OCI-LY3 (cell line): ENCODE measurements around the gene POLL.
"Not testable (repeated sequence)": the region's sequence is repeated elsewhere in the genome, so short reads cannot be mapped to it uniquely, and the experiment has no call there.

Experiments
- H2AFZ ChIP-seq: fragments of 200-600, 300-600 bp; shearing (Covaris generic); 2 replicates; pipeline ENCODE4 v1.6.0; 2014; ENCODE audit warnings: antibody characterized with exemption, low read depth, low read length
- H3K27ac ChIP-seq: fragments of 200-600, 300-600 bp; sonication (generic); 2 replicates; pipeline ENCODE4 v1.5.1; 2014; ENCODE audit warnings: mild to moderate bottlenecking, low read length, moderate library complexity, mixed read lengths
- H3K27me3 ChIP-seq: fragments of 200-600, 300-600 bp; sonication (generic); 2 replicates; pipeline ENCODE4 v1.6.1; 2014; ENCODE audit warnings: low read depth, low read length, mixed read lengths
- H3K36me3 ChIP-seq: fragments of 200-600, 300-600 bp; sonication (generic); replicated peaks from 2 replicates; pipeline ENCODE3; 2014; ENCODE audit warnings: low read depth, low read length, mixed read lengths
- H3K4me1 ChIP-seq: fragments of 300-600, 200-600 bp; sonication (generic); 2 replicates; pipeline ENCODE4 v1.6.1; 2014; ENCODE audit warnings: low read length, mixed read lengths
- H3K4me2 ChIP-seq: fragments of 200-600, 300-600 bp; sonication (generic); 2 replicates; pipeline ENCODE4 v1.6.1; 2014; ENCODE audit warnings: low read length, mixed read lengths
- H3K4me3 ChIP-seq: fragments of 300-600, 200-600 bp; sonication (generic); 2 replicates; pipeline ENCODE4 v1.5.1; 2014; ENCODE audit warnings: antibody characterized with exemption, mild to moderate bottlenecking, low read length, moderate library complexity
- H3K79me2 ChIP-seq: fragments of 300-600, 200-600 bp; shearing (Covaris generic); 2 replicates; pipeline ENCODE4 v1.6.1; 2014; ENCODE audit warnings: mild to moderate bottlenecking, low read length, mixed read lengths
- H3K9ac ChIP-seq: fragments of 300-600, 200-600 bp; shearing (Covaris generic); 2 replicates; pipeline ENCODE4 v1.6.0; 2014; ENCODE audit warnings: mild to moderate bottlenecking, low read length, moderate library complexity
- H3K9me3 ChIP-seq: fragments of 200-600, 300-600 bp; shearing (Covaris generic); 2 replicates; pipeline ENCODE4 v1.6.1; 2014; ENCODE audit warnings: low read length, mixed read lengths; ENCODE audit not compliant: insufficient read depth
- H4K20me1 ChIP-seq: fragments of 200-600, 300-600 bp; sonication (generic); 2 replicates; pipeline ENCODE4 v1.6.1; 2016; ENCODE audit warnings: low read length, mixed read lengths; ENCODE audit not compliant: insufficient read depth
- EZH2phosphoT487 ChIP-seq: fragments of 200-600 bp; shearing (Covaris generic); IDR thresholded peaks from 2 replicates; pipeline ENCODE4 v1.6.1; 2018; ENCODE audit warnings: antibody characterized with exemption, mixed run types, low read depth
- TF ChIP-seq, protein P1 (sequence below): fragments of 200-600, 300-600 bp; sonication (generic); IDR thresholded peaks from 2 replicates; pipeline ENCODE4 v1.5.1; 2014; ENCODE audit warnings: antibody characterized with exemption, low read length, low read depth

The POLL gene

DNA sequence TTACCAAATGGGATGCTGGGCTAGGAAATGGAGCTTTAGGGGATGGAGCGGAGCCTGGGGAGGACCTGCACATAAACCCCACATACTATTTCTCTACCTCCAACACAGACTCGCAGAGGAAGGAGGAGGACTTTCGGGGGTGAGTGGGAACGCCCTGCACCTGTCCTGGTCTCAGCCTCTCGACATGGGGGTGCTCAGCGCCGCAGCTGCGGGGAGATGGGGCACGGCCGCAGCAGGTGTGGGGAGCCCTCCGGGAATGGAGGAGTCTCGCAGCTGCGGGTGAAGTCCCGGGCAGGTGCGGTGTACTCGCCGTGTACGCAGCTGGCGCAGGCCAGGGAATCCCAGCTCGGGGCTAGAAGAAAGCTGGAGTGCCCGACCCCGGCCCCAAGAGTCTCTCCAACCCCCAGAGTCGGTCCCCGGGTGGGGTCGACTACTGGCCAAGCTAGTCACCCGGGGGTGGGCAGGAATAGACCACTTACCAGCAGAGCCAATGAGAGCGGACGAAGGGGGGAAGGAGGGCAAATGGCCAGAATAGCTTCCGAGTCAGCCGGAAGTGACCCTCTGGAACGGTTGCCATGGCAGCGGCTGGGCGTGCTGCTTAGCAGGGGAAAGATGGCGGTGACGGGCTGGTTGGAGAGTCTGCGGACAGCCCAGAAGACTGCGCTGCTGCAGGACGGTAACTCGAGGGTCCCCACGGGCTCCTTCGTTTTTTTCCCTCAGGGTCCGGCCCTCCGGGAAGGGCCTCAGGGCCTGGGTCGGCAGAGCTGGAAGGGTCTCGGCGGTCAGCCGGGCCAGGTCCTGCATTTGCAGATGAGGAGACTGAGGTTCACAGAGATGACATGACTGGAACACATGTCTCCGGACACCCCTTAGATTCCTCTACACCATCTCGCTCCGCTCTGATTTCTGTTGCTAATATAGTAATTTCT is at the start of gene POLL, which contains the start of gene DPCD:
TSS of gene POLL (minus strand) at position 533 of the 929 bp plus-strand sequence. CDS start 897 bp downstream, outside the sequence.
TSS of gene DPCD (plus strand) at position 597 of the 929 bp plus-strand sequence. CDS start at position 613, 16 bp downstream.
- Histone ChIP-seq H3K4me3 (peak within 1 kb of the TSS; percentile 98), H3K4me1 (peaks cover 11% of the 10 kb centered on the region), H2AFZ (peak within 1 kb of the TSS; percentile 71; the same call in 1 of the 2 replicates), H3K27ac (peak within 1 kb of the TSS; percentile 32), H3K4me2 (peak within 1 kb of the TSS; percentile 91), H3K79me2 (peaks cover 9% of the 10 kb centered on the region), H4K20me1 (no peaks in the 10 kb centered on the region), H3K27me3 (no peaks in the 10 kb centered on the region), H3K36me3 (no peaks in the 10 kb centered on the region), H3K9ac (peak within 1 kb of the TSS; percentile 75), H3K9me3 (no peaks in the 10 kb centered on the region)
- TF ChIP-seq, protein P1, sequence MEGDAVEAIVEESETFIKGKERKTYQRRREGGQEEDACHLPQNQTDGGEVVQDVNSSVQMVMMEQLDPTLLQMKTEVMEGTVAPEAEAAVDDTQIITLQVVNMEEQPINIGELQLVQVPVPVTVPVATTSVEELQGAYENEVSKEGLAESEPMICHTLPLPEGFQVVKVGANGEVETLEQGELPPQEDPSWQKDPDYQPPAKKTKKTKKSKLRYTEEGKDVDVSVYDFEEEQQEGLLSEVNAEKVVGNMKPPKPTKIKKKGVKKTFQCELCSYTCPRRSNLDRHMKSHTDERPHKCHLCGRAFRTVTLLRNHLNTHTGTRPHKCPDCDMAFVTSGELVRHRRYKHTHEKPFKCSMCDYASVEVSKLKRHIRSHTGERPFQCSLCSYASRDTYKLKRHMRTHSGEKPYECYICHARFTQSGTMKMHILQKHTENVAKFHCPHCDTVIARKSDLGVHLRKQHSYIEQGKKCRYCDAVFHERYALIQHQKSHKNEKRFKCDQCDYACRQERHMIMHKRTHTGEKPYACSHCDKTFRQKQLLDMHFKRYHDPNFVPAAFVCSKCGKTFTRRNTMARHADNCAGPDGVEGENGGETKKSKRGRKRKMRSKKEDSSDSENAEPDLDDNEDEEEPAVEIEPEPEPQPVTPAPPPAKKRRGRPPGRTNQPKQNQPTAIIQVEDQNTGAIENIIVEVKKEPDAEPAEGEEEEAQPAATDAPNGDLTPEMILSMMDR: no peak
- no peak for TF ChIP-seq EZH2phosphoT487

DNA sequence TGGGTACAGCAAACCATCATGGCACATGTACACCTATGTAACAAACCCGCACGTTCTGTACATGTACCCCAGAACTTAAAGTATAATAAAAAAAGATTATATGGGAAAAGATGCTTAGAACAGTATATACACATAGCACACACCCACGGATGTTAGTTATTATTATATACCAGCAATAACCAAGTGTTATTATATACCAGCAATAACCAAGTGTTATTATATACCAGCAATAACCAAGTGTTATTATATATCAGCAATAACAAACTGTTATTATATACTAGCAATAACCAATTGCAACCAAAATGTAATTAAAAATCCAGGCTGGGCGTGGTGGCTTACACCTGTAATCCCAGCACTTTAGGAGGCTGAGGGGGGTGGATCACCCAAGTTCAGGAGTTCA is 45.5 kb upstream of the POLL start:
- not testable (repeated sequence) for H3K9me3 ChIP-seq, H3K27me3 ChIP-seq, H3K79me2 ChIP-seq, H3K4me3 ChIP-seq, H3K27ac ChIP-seq, H3K36me3 ChIP-seq, H4K20me1 ChIP-seq, H2AFZ ChIP-seq, H3K9ac ChIP-seq, H3K4me1 ChIP-seq, H3K4me2 ChIP-seq

DNA sequence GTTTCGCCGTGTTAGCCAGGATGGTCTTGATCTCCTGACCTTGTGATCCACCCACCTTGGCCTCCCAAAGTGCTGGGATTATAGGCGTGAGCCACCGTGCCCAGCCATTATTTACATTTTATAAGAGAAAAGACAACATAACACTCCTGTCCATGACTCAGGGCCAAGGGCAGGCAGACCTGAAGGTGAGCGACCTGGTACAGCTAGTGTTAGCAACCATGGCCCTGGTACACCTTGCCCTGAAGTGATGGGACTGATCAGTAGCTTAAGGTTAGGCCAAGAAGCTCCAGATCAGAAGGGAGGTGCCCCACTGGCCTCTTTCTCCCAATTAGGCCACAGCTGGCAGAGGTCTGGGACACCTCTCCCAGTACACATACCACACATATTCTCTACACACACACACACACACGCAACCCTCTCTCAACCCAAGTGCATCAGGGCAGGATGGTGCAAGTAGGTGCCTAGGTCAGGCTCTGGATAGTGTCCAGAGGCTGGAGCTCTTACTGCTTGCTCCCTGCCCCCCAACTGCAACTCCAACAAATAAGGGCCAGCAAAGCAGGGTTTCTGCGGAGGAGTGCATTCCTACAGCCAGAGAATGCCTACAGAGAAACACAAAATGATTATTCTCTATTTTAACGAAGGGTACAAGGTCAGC is 43.9 kb upstream of the POLL start:
- Histone ChIP-seq H3K27ac (no peak overlapping the region), H3K4me2 (no peak overlapping the region), H3K9me3 (no peaks in the 10 kb centered on the region), H3K79me2 (no peaks in the 10 kb centered on the region), H3K4me3 (no peak overlapping the region), H3K4me1 (no peaks in the 10 kb centered on the region), H4K20me1 (no peaks in the 10 kb centered on the region; the same call in 1 of the 2 replicates), H3K36me3 (no peaks in the 10 kb centered on the region), H3K9ac (no peak overlapping the region), H2AFZ (no peak overlapping the region), H3K27me3 (no peaks in the 10 kb centered on the region)
- no peak for TF ChIP-seq EZH2phosphoT487
- TF ChIP-seq, protein P1: no peak

DNA sequence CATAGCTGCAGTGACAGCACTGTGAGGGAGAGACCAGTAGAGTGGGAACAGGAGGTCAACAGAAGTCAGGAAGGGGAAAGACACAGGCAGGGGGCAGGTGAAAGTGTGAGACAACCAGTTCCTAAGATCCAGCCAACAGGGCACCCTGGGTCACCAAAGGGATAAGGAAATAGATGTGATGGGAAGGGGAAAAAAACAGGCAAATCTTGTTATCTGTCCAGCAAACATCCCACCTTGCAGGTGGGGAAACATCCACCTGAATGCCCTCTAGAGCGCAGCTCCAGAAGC is 42.5 kb upstream of the POLL start:
- no peak overlapping the region for H3K9ac ChIP-seq
- no peaks in the 10 kb centered on the region for H3K4me1 ChIP-seq
- TF ChIP-seq EZH2phosphoT487: no peak
- TF ChIP-seq, protein P1: no peak
- no peak overlapping the region for H3K27ac ChIP-seq
- no peaks in the 10 kb centered on the region for H3K27me3 ChIP-seq
- no peaks in the 10 kb centered on the region for H3K36me3 ChIP-seq
- no peaks in the 10 kb centered on the region; the same call in 1 of the 2 replicates for H4K20me1 ChIP-seq
- no peaks in the 10 kb centered on the region for H3K9me3 ChIP-seq
- H3K79me2 ChIP-seq: no peaks in the 10 kb centered on the region
- no peak overlapping the region for H3K4me3 ChIP-seq
- H3K4me2 ChIP-seq: no peak overlapping the region
- no peak overlapping the region for H2AFZ ChIP-seq
